Measurements from ENCODE around the gene FLRT2.

FLRT2 gene

GRCh38 chr14:85660243-85660922 lies 130.4 kb downstream of the FLRT2 start:
- DNase-seq (ENCODE audit: low read depth in 2 of 2), result no peak

GRCh38 chr14:85662096-85662495 lies 132.2 kb downstream of the FLRT2 start:
- DNase-seq (ENCODE audit: low read depth in 2 of 2), result no peak

- no peak for DNase-seq (ENCODE audit: low read depth in 2 of 2)
These were observed 133.3 kb downstream of the FLRT2 start for GRCh38 chr14:85663256-85663655.

- DNase-seq (ENCODE audit: low read depth in 2 of 2), result no peak
These were observed 133.7 kb downstream of the FLRT2 start for GRCh38 chr14:85663667-85664066.

GRCh38 chr14:85675957-85676356 lies 146.0 kb downstream of the FLRT2 start:
- DNase-seq (ENCODE audit: low read depth in 2 of 2), result no peak

GRCh38 chr14:85686908-85687307 lies 157.0 kb downstream of the FLRT2 start:
- no peak for DNase-seq (ENCODE audit: low read depth in 2 of 2)

- no peak for DNase-seq (ENCODE audit: low read depth in 2 of 2)
These were observed 157.5 kb downstream of the FLRT2 start for GRCh38 chr14:85687456-85687855.

GRCh38 chr14:85688006-85688405 lies 158.1 kb downstream of the FLRT2 start:
- DNase-seq (ENCODE audit: low read depth in 2 of 2), result no peak

- no peak for DNase-seq (ENCODE audit: low read depth in 2 of 2)
These were observed 165.4 kb downstream of the FLRT2 start for GRCh38 chr14:85695300-85695699.

GRCh38 chr14:85701116-85701515 lies 171.2 kb downstream of the FLRT2 start:
- no peak for DNase-seq (ENCODE audit: low read depth in 2 of 2)

- DNase-seq (ENCODE audit: low read depth in 2 of 2), result no peak
These were observed 171.8 kb downstream of the FLRT2 start for GRCh38 chr14:85701763-85702162.

- no peak for DNase-seq (ENCODE audit: low read depth in 2 of 2)
These were observed 172.2 kb downstream of the FLRT2 start for GRCh38 chr14:85702191-85702590.

- DNase-seq (ENCODE audit: low read depth in 2 of 2), result no peak
These were observed 173.1 kb downstream of the FLRT2 start for GRCh38 chr14:85702997-85703396.

All from activated CD4-positive, alpha-beta T cell treated with anti-CD3 and anti-CD28 coated beads for 24 hours (primary cell).